ENCODE data around the gene PCDHB16.
"Not testable (repeated sequence)": the region's sequence is repeated elsewhere in the genome, so short reads cannot be mapped to it uniquely, and the experiment has no call there.

Gene PCDHB16

GRCh38 chr5:141182248-141182647 lies at the start of gene PCDHB16:
TSS of gene PCDHB16 (plus strand) at chr5:141182387. CDS start at chr5:141182560, 173 bp downstream.
- no peak for DNase-seq (ENCODE audit: low read depth in 1 of 2, low spot score in 1 of 2)

GRCh38 chr5:141135030-141135717 lies 47.0 kb upstream of the PCDHB16 start, which contains the start of gene PCDHB5:
TSS of gene PCDHB5 (plus strand) at chr5:141135206. CDS start at chr5:141135435, 229 bp downstream.
- DNase-seq (ENCODE audit: low read depth in 1 of 2, low spot score in 1 of 2) = no peak

- no peak for DNase-seq (ENCODE audit: low read depth in 1 of 2, low spot score in 1 of 2)
These were observed 46.4 kb upstream of the PCDHB16 start for GRCh38 chr5:141135718-141136266.

GRCh38 chr5:141137346-141137745 lies 44.8 kb upstream of the PCDHB16 start:
- not testable (repeated sequence) for DNase-seq (ENCODE audit: low read depth in 1 of 2, low spot score in 1 of 2)

- no peak for DNase-seq (ENCODE audit: low read depth in 1 of 2, low spot score in 1 of 2)
These were observed 32.4 kb upstream of the PCDHB16 start, which contains the start of gene PCDHB6 for GRCh38 chr5:141149812-141150211. TSS of gene PCDHB6 (plus strand) at chr5:141150057. CDS start at chr5:141150258, 201 bp downstream.

GRCh38 chr5:141150224-141150992 lies 31.8 kb upstream of the PCDHB16 start:
- no peak for DNase-seq (ENCODE audit: low read depth in 1 of 2, low spot score in 1 of 2)

GRCh38 chr5:141150993-141151325 lies 31.2 kb upstream of the PCDHB16 start:
- no peak for DNase-seq (ENCODE audit: low read depth in 1 of 2, low spot score in 1 of 2)

- DNase-seq (ENCODE audit: low read depth in 1 of 2, low spot score in 1 of 2) = not testable (repeated sequence)
These were observed 30.6 kb upstream of the PCDHB16 start for GRCh38 chr5:141151632-141152031.

- DNase-seq (ENCODE audit: low read depth in 1 of 2, low spot score in 1 of 2) = not testable (repeated sequence)
These were observed 30.1 kb upstream of the PCDHB16 start for GRCh38 chr5:141152096-141152495.

GRCh38 chr5:141155540-141156374 lies 26.4 kb upstream of the PCDHB16 start:
- no peak for DNase-seq (ENCODE audit: low read depth in 1 of 2, low spot score in 1 of 2)

GRCh38 chr5:141157356-141157755 lies 24.8 kb upstream of the PCDHB16 start:
- DNase-seq (ENCODE audit: low read depth in 1 of 2, low spot score in 1 of 2) = not testable (repeated sequence)

- DNase-seq (ENCODE audit: low read depth in 1 of 2, low spot score in 1 of 2) = not testable (repeated sequence)
These were observed 24.3 kb upstream of the PCDHB16 start for GRCh38 chr5:141157901-141158300.

GRCh38 chr5:141172381-141173204 lies 9.6 kb upstream of the PCDHB16 start, which contains the start of gene PCDHB7:
TSS of gene PCDHB7 (plus strand) at chr5:141172644. CDS start at chr5:141172836, 192 bp downstream.
- no peak for DNase-seq (ENCODE audit: low read depth in 1 of 2, low spot score in 1 of 2)

GRCh38 chr5:141174291-141175104 lies 7.7 kb upstream of the PCDHB16 start:
- DNase-seq (ENCODE audit: low read depth in 1 of 2, low spot score in 1 of 2) = not testable (repeated sequence)

- no peak for DNase-seq (ENCODE audit: low read depth in 1 of 2, low spot score in 1 of 2)
These were observed 6.3 kb upstream of the PCDHB16 start for GRCh38 chr5:141175933-141176332.

GRCh38 chr5:141177577-141178191 lies 4.5 kb upstream of the PCDHB16 start, which contains the start of gene PCDHB8:
TSS of gene PCDHB8 (plus strand) at chr5:141177790. CDS start at chr5:141178035, 245 bp downstream.
- not testable (repeated sequence) for DNase-seq (ENCODE audit: low read depth in 1 of 2, low spot score in 1 of 2)

- not testable (repeated sequence) for DNase-seq (ENCODE audit: low read depth in 1 of 2, low spot score in 1 of 2)
These were observed 2.8 kb upstream of the PCDHB16 start for GRCh38 chr5:141179371-141179770.

- DNase-seq (ENCODE audit: low read depth in 1 of 2, low spot score in 1 of 2) = not testable (repeated sequence)
These were observed 2.3 kb upstream of the PCDHB16 start for GRCh38 chr5:141179876-141180275.

- DNase-seq (ENCODE audit: low read depth in 1 of 2, low spot score in 1 of 2) = no peak
These were observed 1.9 kb upstream of the PCDHB16 start for GRCh38 chr5:141180313-141180712.
